ENCODE results near the gene OSCP1. TPM values are rescaled to one million over a fixed set of nuclear protein-coding genes. Genes with fewer than 3 reads are reported as not detected.

The OSCP1 gene
- total RNA-seq, 2 donors from 2014 or later: 11.5 to 16.9 TPM

DNA sequence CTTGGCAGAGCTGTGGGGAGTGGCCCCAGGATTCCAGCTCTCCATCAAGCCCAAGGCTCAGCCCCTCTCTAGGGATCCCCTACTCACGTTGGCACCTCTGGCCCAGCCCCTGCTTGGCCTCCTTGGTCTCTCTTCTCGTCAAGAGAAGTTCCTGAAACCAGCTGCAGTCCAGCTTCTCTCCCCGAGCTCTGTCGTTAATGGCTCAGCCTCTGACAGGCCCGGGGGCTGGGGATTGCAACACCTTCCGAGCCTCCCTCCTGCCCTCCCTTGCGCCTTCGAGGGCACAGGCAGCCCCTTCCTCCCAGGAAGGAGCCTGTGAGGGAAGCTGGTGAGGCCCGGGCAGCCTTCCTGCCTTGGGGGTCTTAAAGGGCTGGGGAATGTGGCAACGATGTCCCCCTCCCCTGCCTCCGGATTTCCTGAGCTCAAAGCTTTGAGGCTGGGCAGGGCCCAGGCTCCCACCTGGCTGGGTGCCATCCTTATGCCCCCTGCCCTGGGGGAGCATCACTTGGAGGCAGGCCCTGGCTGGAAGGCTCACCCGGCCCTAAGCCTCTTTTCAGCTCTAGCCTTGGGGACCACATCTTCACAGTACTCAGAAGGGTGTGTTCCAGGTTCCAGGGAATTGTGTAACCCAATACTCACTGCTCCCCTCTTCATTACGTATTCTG is 32.6 kb upstream of the OSCP1 start, which contains the start of gene CSF3R:
TSS of gene CSF3R (minus strand) at position 190 of the 665 bp plus-strand sequence. CDS start 3,417 bp downstream, outside the sequence.
- TF ChIP-seq, protein P1, sequence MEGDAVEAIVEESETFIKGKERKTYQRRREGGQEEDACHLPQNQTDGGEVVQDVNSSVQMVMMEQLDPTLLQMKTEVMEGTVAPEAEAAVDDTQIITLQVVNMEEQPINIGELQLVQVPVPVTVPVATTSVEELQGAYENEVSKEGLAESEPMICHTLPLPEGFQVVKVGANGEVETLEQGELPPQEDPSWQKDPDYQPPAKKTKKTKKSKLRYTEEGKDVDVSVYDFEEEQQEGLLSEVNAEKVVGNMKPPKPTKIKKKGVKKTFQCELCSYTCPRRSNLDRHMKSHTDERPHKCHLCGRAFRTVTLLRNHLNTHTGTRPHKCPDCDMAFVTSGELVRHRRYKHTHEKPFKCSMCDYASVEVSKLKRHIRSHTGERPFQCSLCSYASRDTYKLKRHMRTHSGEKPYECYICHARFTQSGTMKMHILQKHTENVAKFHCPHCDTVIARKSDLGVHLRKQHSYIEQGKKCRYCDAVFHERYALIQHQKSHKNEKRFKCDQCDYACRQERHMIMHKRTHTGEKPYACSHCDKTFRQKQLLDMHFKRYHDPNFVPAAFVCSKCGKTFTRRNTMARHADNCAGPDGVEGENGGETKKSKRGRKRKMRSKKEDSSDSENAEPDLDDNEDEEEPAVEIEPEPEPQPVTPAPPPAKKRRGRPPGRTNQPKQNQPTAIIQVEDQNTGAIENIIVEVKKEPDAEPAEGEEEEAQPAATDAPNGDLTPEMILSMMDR (IDR thresholded peaks at IDR 0.05): no peak
- Histone ChIP-seq H3K27me3 (replicated peaks; ENCODE audit: insufficient read depth) (no peaks in the 10 kb centered on the region), H3K27ac (no peak within 1 kb of the TSS), H3K4me1 (ENCODE audit: control insufficient read depth in 1 of 2, low read depth in 2 of 2) (peaks cover 0 to 4% of the 10 kb centered on the region in 2 donors), H3K9me3 (no peaks in the 10 kb centered on the region), H3K36me3 (no peaks in the 10 kb centered on the region), H3K4me3 (peak within 1 kb of the TSS; percentile 58)
- ATAC-seq (ENCODE audit: insufficient number of reproducible peaks, low FRiP score, low read depth): no peak
- no peak for DNase-seq (ENCODE audit: low spot score)

DNA sequence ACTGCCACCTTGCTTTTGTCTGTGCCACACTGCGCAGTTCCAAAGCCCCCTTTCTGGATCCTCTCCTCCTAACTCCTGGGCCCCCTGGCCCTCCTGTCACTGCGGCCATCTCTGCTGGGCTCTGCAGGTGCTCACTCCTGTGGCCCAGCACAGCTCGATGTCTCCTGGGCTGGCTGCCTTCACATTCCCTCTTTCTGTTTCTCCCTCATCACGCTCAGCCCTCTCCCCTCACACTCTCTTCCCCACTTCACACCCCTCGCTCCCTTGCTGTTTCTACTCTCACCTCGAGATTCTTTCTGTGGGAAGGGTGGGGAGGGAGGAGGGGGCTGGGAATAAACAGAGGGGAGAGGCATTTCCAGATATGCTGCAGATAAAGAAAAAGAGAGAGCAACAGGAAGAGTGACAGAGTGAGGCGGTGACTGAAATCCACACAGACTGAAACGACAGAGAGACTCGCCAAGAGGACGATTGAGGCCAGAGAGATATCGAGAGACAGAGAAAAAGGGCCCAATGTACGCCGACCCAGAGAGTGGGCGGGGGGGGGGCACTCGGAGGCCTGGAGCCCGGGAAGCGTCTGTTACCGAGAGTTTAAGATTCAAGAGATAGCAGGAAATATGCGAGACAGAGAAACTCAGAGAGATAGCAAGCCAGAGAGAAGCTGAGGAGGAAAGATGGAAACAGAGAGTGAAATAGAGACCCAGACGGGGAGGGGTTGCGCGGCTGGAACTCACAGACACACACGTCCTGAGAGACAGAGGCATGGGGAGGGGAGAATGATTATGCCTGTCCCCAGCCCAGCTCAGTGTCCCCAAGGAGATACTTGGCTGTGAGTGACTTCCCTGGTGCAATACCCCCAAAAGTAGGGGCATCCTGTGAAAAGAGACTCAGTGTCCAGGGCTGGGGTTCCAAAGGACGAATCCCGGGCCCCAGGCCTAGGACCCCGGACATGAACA is 31.8 kb upstream of the OSCP1 start:
- ATAC-seq (ENCODE audit: insufficient number of reproducible peaks, low FRiP score, low read depth) (no peak), DNase-seq (ENCODE audit: low spot score) (no peak)
- no peaks in the 10 kb centered on the region for H3K27me3 ChIP-seq (replicated peaks; ENCODE audit: insufficient read depth)
- TF ChIP-seq, protein P1 (IDR thresholded peaks at IDR 0.05): no peak
- no peak overlapping the region for H3K27ac ChIP-seq
- H3K9me3 ChIP-seq: no peaks in the 10 kb centered on the region
- peaks cover 0 to 4% of the 10 kb centered on the region in 2 donors for H3K4me1 ChIP-seq (ENCODE audit: control insufficient read depth in 1 of 2, low read depth in 2 of 2)
- H3K4me3 ChIP-seq: peak overlapping the region; percentile 58
- no peaks in the 10 kb centered on the region for H3K36me3 ChIP-seq

DNA sequence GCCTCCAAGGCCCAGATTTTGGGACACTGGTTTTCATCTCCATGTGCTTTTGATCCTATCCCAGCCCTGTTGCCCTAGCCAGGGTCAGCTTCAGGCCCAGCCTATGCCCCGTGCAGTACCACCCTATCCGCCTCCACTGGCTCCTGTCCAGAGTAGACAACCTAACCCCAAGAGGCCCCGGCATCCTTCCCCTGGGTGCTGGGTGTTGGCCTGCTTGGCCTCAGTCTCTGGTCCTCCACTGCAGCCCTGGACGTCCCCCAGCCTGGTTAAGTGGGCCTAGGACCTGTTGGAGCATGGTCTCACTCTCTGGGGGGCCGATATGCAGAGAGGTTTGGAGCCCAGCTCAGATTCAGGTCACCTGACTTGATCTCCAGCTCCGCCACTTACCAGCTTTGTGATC is 30.8 kb upstream of the OSCP1 start:
- no peak overlapping the region for H3K27ac ChIP-seq
- peaks cover 0 to 4% of the 10 kb centered on the region in 2 donors for H3K4me1 ChIP-seq (ENCODE audit: control insufficient read depth in 1 of 2, low read depth in 2 of 2)
- no peak overlapping the region for H3K4me3 ChIP-seq
- no peaks in the 10 kb centered on the region for H3K36me3 ChIP-seq
- H3K9me3 ChIP-seq: no peaks in the 10 kb centered on the region
- H3K27me3 ChIP-seq (replicated peaks; ENCODE audit: insufficient read depth): no peaks in the 10 kb centered on the region
- TF ChIP-seq, protein P1 (IDR thresholded peaks at IDR 0.05): no peak
- ATAC-seq (ENCODE audit: insufficient number of reproducible peaks, low FRiP score, low read depth) (no peak), DNase-seq (ENCODE audit: low spot score) (no peak)

DNA sequence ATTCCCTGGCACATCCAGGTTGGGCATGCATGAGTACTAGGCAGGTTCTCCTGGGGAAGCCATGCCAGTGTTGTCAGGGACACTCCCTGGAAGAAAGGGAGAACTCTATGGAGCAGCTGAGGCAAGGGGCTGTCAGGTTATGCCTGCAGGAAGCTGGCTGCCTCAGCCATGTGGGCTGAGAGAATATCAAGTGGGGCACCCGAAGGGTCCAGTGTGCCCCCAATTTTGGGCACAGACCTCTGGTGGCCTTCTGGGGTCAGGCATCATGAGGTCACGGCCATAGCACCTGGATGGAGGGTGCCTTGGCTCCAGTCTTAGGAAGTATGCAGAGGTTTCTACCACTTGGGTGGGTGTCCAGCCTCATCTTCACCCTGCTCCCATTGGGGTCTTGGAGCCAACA is 29.9 kb upstream of the OSCP1 start:
- ATAC-seq (ENCODE audit: insufficient number of reproducible peaks, low FRiP score, low read depth): no peak

More for the DNA sequence above, 29.9 kb upstream of the OSCP1 start:
- no peak overlapping the region for H3K27ac ChIP-seq
- TF ChIP-seq, protein P1 (IDR thresholded peaks at IDR 0.05): no peak
- H3K36me3 ChIP-seq: no peaks in the 10 kb centered on the region
- H3K27me3 ChIP-seq (replicated peaks; ENCODE audit: insufficient read depth): no peaks in the 10 kb centered on the region
- no peak overlapping the region for H3K4me3 ChIP-seq
- DNase-seq (ENCODE audit: low spot score): no peak
- H3K9me3 ChIP-seq: no peaks in the 10 kb centered on the region
- peaks cover 0 to 4% of the 10 kb centered on the region in 2 donors for H3K4me1 ChIP-seq (ENCODE audit: control insufficient read depth in 1 of 2, low read depth in 2 of 2)

Measured in thoracic aorta (tissue), 2 donors.